Limb (tissue), 2 donors: Measurements from ENCODE around the gene IFITM10.
A peak's percentile ranks its signal among the peaks of the same experiment; 100 is the strongest.

Source experiments
- DNase-seq, 2 donors: peaks; one replicate each; pipeline ENCODE4 v3.0.0-alpha.2; 2016; ENCODE audit errors: extremely low spot score in 2 of 2

IFITM10 gene

GRCh38 chr11:1763796-1764661, 13.6 kb upstream of the IFITM10 start, which contains the start of gene CTSD:
Gene CTSD (minus strand): TSS chr11:1763927. CDS start chr11:1763859, 68 bp downstream.
- DNase-seq = peak; percentile 70 to 94

GRCh38 chr11:1763336-1763795, 13.0 kb upstream of the IFITM10 start:
- DNase-seq = no peak

GRCh38 chr11:1762537-1763302, 12.3 kb upstream of the IFITM10 start:
- DNase-seq = no peak

- DNase-seq = no peak
Measured at GRCh38 chr11:1761857-1762536, 11.6 kb upstream of the IFITM10 start.

- no peak for DNase-seq
Measured at GRCh38 chr11:1761110-1761856, 10.9 kb upstream of the IFITM10 start.

- DNase-seq = no peak
Measured at GRCh38 chr11:1760351-1761109, 10.1 kb upstream of the IFITM10 start.

GRCh38 chr11:1759851-1760220, 9.4 kb upstream of the IFITM10 start:
- no peak for DNase-seq

- no peak for DNase-seq
Measured at GRCh38 chr11:1759151-1759850, 8.9 kb upstream of the IFITM10 start.

GRCh38 chr11:1758611-1759150, 8.3 kb upstream of the IFITM10 start:
- no peak for DNase-seq

GRCh38 chr11:1757861-1758610, 7.6 kb upstream of the IFITM10 start:
- no peak for DNase-seq

GRCh38 chr11:1756791-1757771, 6.7 kb upstream of the IFITM10 start:
- DNase-seq = no peak

- no peak for DNase-seq
Measured at GRCh38 chr11:1755692-1756561, 5.5 kb upstream of the IFITM10 start.

GRCh38 chr11:1755344-1755691, 4.9 kb upstream of the IFITM10 start:
- DNase-seq = no peak

GRCh38 chr11:1754376-1755150, 4.2 kb upstream of the IFITM10 start:
- DNase-seq = no peak

GRCh38 chr11:1753929-1754305, 3.5 kb upstream of the IFITM10 start:
- DNase-seq = no peak
